K562 (cell line): ENCODE data around the gene TEX35. TPM values are rescaled to one million over a fixed set of nuclear protein-coding genes. Genes with fewer than 3 reads are reported as not detected.

ENCODE experiments used
- CBX1 ChIP-seq: sonication (generic); IDR thresholded peaks from 2 replicates; pipeline ENCODE4 v1.6.1; 2016; ENCODE audit warnings: antibody characterized with exemption, low read depth, mild to moderate bottlenecking
- HCFC1 ChIP-seq: IDR thresholded peaks from 2 replicates; pipeline ENCODE4 v1.6.1; 2012; ENCODE audit warnings: low read depth, low read length, improper control_type of control experiment
- HNRNPLL ChIP-seq: fragments of 200-400 bp; formaldehyde crosslinking; IDR thresholded peaks from 2 replicates; pipeline ENCODE4 v1.6.1; 2017; ENCODE audit warnings: low read length, low read depth, mild to moderate bottlenecking; ENCODE audit not compliant: poor library complexity, severe bottlenecking
- KDM4B ChIP-seq, 2 experiments: fragments of 450-650 bp in 1 of 2; sonication (generic) in 1 of 2; IDR thresholded peaks; 2 replicates each; pipeline ENCODE4 v1.6.1; 2016 to 2017; ENCODE audit warnings: borderline replicate concordance in 2 of 2, antibody characterized with exemption in 1 of 2, low read depth in 1 of 2, mild to moderate bottlenecking in 1 of 2
- MIER1 ChIP-seq: fragments of 450-650 bp; IDR thresholded peaks from 2 replicates; pipeline ENCODE4 v1.6.1; 2016; ENCODE audit warnings: antibody characterized with exemption, mild to moderate bottlenecking, low read depth
- MXI1 ChIP-seq: IDR thresholded peaks from 2 replicates; pipeline ENCODE4 v1.6.1; 2011; ENCODE audit warnings: low read depth, mild to moderate bottlenecking, improper control_type of control experiment, low read length
- NELFE ChIP-seq: IDR thresholded peaks from 2 replicates; pipeline ENCODE4 v1.6.1; 2011; ENCODE audit warnings: mild to moderate bottlenecking; ENCODE audit not compliant: insufficient read depth, insufficient read length
- ZNF75A ChIP-seq: fragments of 450-650 bp; formaldehyde crosslinking; IDR thresholded peaks from 2 replicates; pipeline ENCODE4 v1.4.0; 2020; ENCODE audit warnings: mild to moderate bottlenecking
- polyA plus RNA-seq, 8 experiments: library from polyadenylated mRNA; depleted of rRNA in 4 of 8; stranded (reverse) in 5 of 8; unstranded in 3 of 8; fragments of >200 nt; fragmentation: Nextera tagmentation in 2 of 8; fragmentation: Illumina TruSeq in 1 of 8; extraction: Ambion mirVana in 2 of 8; extraction: Trizol in 1 of 8; gene quantifications; 2 replicates each; pipeline versions ENCODE4 v1.2.1 to v1.2.3, GENCODE V29; 2011 to 2014; ENCODE audit warnings: inconsistent platforms in 1 of 8, missing spikeins in 1 of 8
- total RNA-seq, 7 experiments: library from RNA; depleted of rRNA in 6 of 7; stranded (reverse); fragments of >200 nt in 6 of 7; fragmentation: Illumina TruSeq in 2 of 7; extraction: Trizol in 2 of 7; gene quantifications; 2 replicates each; pipeline versions ENCODE4 v1.2.1 to v1.2.3, GENCODE V29; 2011 to 2021; ENCODE audit warnings: low replicate concordance in 1 of 7
- TF ChIP-seq, protein P1 (sequence below): fragments of 450-650 bp; formaldehyde crosslinking; IDR thresholded peaks from 2 replicates; pipeline ENCODE4 v1.4.0; 2020; ENCODE audit warnings: mild to moderate bottlenecking, moderate library complexity
- TF ChIP-seq, protein P2 (sequence below), 2 experiments: fragments of 450-650 bp; IDR thresholded peaks; 2 replicates each; pipeline ENCODE4 v1.6.1; 2016; ENCODE audit warnings: mild to moderate bottlenecking in 2 of 2, borderline replicate concordance in 1 of 2, low read depth in 1 of 2, moderate library complexity in 1 of 2
- TF ChIP-seq, protein P3 (sequence below): fragments of 450-650 bp; IDR thresholded peaks from 2 replicates; pipeline ENCODE4 v1.6.1; 2016; ENCODE audit warnings: missing biosample characterization, missing genetic modification characterization
- TF ChIP-seq, protein P4 (sequence below): fragments of 450-650 bp; formaldehyde crosslinking; IDR thresholded peaks from 2 replicates; pipeline ENCODE4 v1.4.0; 2020; ENCODE audit warnings: mild to moderate bottlenecking, moderate library complexity
- TF ChIP-seq, protein P5 (sequence below): fragments of 250-450 bp; sonication (Bioruptor Pico); IDR thresholded peaks from 2 replicates; pipeline ENCODE4 v1.4.0; 2020

Gene TEX35
- total and polyA plus RNA-seq, 9 of the 15 experiments (the other 6 are each of a cell fraction or from before 2014, with no cell fraction given), result not detected

DNA sequence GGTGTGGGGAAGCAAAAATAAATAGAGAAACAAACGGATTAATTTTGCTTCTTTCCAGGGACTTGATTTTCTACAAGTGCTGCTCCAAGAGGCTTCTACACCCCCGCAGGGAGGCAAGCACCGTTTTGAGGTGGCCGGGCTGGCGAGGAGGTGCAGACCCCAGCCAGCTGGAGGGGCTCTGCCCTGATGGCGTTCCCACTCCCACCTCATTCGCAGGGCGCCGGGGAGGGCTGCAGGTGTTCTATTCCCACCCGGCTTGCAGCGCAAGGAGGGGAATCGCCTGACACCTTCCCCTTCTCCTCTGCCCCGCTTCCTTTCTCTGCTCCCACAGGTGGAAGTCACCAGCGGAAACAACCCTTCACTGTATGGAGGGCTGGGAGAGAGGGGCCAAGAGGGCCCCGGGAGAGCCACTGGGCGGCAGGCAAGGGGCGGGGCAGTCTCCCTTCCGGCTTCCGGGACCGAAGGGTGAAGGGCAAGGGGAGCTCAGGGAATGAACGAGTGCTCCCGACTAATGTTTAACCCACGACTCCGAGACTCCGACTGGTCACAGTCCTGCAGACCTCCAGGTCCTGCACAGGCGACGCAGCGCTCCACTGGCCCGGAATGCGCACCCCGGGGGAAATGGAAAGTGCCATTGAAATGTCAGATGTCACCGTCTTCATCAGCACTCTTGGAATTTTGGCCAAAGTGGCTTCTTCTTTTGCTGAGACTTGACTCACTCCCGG is 29.1 kb downstream of the TEX35 start (continued):
- TF ChIP-seq, protein P1, sequence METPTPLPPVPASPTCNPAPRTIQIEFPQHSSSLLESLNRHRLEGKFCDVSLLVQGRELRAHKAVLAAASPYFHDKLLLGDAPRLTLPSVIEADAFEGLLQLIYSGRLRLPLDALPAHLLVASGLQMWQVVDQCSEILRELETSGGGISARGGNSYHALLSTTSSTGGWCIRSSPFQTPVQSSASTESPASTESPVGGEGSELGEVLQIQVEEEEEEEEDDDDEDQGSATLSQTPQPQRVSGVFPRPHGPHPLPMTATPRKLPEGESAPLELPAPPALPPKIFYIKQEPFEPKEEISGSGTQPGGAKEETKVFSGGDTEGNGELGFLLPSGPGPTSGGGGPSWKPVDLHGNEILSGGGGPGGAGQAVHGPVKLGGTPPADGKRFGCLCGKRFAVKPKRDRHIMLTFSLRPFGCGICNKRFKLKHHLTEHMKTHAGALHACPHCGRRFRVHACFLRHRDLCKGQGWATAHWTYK, result no peak
- TF ChIP-seq MIER1, result no peak
- no peak for TF ChIP-seq NELFE
- no peak for TF ChIP-seq ZNF75A (CRISPR knock-in tag)
- no peak for TF ChIP-seq HCFC1
- no peak for TF ChIP-seq MXI1
- TF ChIP-seq KDM4B (IDR thresholded peaks at IDR 0.05; ENCODE audit: borderline replicate concordance in 2 of 2, low read depth in 1 of 2), result 0 out of 4 replicates have a peak, but pooled peaks of 1 of the 2 experiments have one; percentile 30
- TF ChIP-seq, protein P2, sequence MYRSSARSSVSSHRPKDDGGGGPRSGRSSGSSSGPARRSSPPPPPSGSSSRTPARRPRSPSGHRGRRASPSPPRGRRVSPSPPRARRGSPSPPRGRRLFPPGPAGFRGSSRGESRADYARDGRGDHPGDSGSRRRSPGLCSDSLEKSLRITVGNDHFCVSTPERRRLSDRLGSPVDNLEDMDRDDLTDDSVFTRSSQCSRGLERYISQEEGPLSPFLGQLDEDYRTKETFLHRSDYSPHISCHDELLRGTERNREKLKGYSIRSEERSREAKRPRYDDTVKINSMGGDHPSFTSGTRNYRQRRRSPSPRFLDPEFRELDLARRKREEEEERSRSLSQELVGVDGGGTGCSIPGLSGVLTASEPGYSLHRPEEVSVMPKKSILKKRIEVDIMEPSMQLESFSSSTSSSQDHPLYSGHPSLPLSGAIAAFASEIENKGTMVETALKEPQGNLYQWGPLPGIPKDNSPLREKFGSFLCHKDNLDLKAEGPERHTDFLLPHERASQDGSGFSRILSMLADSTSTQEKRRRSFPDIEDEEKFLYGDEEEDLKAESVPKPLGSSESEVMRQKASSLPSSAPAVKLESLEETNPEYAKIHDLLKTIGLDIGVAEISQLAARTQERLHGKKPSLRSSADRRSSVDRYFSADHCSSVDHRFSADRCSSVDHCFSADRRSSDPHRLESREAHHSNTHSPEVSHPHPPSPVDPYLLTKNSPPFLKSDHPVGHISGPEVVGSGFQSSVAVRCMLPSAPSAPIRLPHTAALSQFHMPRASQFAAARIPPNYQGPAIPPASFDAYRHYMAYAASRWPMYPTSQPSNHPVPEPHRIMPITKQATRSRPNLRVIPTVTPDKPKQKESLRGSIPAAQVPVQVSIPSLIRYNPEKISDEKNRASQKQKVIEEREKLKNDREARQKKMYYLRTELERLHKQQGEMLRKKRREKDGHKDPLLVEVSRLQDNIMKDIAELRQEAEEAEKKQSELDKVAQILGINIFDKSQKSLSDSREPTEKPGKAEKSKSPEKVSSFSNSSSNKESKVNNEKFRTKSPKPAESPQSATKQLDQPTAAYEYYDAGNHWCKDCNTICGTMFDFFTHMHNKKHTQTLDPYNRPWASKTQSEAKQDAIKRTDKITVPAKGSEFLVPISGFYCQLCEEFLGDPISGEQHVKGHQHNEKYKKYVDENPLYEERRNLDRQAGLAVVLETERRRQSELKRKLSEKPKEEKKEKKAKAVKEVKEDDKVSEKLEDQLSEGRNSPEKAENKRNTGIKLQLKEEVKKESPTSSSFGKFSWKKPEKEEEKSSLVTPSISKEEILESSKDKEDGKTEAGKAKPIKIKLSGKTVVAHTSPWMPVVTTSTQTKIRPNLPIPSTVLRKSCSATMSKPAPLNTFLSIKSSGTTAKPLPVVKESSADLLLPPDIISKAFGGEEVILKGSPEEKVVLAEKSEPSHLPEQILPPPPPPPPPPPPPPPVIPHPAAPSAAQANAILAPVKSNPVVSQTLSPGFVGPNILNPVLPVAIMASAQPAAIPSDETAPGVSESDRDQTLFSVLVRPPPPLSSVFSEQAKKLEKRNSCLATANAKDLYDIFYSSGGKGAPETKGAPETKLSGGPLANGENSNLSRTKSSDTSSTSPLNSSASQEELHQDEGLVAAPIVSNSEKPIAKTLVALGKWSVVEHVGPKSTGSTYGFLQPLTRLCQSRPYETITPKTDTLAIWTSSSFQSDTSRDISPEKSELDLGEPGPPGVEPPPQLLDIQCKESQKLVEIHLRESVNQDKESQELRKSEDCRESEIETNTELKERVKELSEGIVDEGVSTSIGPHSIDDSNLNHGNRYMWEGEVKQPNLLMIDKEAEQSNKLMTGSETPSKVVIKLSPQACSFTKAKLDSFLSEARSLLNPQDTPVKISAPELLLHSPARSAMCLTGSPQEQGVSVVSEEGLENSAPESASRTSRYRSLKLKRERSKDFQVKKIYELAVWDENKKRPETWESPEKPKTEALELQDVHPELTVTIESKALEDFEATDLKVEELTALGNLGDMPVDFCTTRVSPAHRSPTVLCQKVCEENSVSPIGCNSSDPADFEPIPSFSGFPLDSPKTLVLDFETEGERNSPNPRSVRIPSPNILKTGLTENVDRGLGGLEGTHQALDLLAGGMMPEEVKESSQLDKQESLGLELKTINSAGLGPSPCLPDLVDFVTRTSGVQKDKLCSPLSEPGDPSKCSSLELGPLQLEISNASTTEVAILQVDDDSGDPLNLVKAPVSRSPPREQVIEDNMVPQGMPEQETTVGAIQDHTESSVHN (IDR thresholded peaks at IDR 0.05; ENCODE audit: borderline replicate concordance in 1 of 2, low read depth in 1 of 2), result no peak
- TF ChIP-seq CBX1, result no peak
- TF ChIP-seq, protein P3, sequence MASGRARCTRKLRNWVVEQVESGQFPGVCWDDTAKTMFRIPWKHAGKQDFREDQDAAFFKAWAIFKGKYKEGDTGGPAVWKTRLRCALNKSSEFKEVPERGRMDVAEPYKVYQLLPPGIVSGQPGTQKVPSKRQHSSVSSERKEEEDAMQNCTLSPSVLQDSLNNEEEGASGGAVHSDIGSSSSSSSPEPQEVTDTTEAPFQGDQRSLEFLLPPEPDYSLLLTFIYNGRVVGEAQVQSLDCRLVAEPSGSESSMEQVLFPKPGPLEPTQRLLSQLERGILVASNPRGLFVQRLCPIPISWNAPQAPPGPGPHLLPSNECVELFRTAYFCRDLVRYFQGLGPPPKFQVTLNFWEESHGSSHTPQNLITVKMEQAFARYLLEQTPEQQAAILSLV (tag), result no peak
- TF ChIP-seq, protein P4, sequence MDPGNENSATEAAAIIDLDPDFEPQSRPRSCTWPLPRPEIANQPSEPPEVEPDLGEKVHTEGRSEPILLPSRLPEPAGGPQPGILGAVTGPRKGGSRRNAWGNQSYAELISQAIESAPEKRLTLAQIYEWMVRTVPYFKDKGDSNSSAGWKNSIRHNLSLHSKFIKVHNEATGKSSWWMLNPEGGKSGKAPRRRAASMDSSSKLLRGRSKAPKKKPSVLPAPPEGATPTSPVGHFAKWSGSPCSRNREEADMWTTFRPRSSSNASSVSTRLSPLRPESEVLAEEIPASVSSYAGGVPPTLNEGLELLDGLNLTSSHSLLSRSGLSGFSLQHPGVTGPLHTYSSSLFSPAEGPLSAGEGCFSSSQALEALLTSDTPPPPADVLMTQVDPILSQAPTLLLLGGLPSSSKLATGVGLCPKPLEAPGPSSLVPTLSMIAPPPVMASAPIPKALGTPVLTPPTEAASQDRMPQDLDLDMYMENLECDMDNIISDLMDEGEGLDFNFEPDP (CRISPR knock-in tag), result no peak
- TF ChIP-seq, protein P5, sequence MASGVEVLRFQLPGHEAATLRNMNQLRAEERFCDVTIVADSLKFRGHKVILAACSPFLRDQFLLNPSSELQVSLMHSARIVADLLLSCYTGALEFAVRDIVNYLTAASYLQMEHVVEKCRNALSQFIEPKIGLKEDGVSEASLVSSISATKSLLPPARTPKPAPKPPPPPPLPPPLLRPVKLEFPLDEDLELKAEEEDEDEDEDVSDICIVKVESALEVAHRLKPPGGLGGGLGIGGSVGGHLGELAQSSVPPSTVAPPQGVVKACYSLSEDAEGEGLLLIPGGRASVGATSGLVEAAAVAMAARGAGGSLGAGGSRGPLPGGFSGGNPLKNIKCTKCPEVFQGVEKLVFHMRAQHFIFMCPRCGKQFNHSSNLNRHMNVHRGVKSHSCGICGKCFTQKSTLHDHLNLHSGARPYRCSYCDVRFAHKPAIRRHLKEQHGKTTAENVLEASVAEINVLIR (CRISPR knock-in tag), result no peak
- TF ChIP-seq HNRNPLL, result no peak
